HepG2 (cell line): ENCODE measurements around the gene PEAR1. TPM values are rescaled to one million over a fixed set of nuclear protein-coding genes. Genes with fewer than 3 reads are reported as not detected.

Source experiments
- ATAC-seq: fragments of 200-7000 bp; cut with Tn5 transposase; 3 replicates; pipeline ENCODE4 v1.9.1; 2020; ENCODE audit warnings: mild to moderate bottlenecking, moderate library complexity
- BruUV-seq: library from RNA; stranded (reverse); fragments of 400-500 nt; replicated peaks from 2 replicates; lab custom pipeline; 2021; lab: Mats Ljungman, UMichigan
- CTCF ChIA-PET: fragments of 300-600 bp; formaldehyde crosslinking; extraction: SDS; loops from one replicate; lab custom pipeline; 2021; ENCODE audit warnings: low total read pairs, inconsistent platforms, low intra/inter-chr PET ratio; lab: Yijun Ruan, JAX
- POLR2A ChIA-PET: fragments of 350-600 bp; sonication (Branson Sonifier 250); formaldehyde crosslinking; loops from one replicate; lab custom pipeline; 2020; ENCODE audit warnings: antibody characterized with exemption, inconsistent platforms; lab: Yijun Ruan, JAX
- DNase-seq: peaks from one replicate; pipeline ENCODE4 v3.0.0-alpha.2; 2015; ENCODE audit warnings: low spot score
- FAIRE-seq: peaks from 3 replicates; lab custom pipeline; 2011; peaks lifted over from hg19 to GRCh38; lab: Jason Lieb, UNC
- H2AFZ ChIP-seq: one replicate; pipeline ENCODE4 v1.6.1; 2011; ENCODE audit warnings: low read length, inconsistent platforms
- H3K27ac ChIP-seq: fragments of 300-600 bp; 3 replicates; pipeline ENCODE4 v1.8.0; 2011; ENCODE audit warnings: mixed run types, mild to moderate bottlenecking, mixed read lengths, low read length, inconsistent platforms; ENCODE audit not compliant: insufficient read depth; ENCODE audit errors: extremely low read length
- H3K27me3 ChIP-seq, 2 experiments: fragments of 200-600 bp in 1 of 2; 2 replicates in 1 of 2; 3 replicates in 1 of 2; pipeline versions ENCODE4 v1.6.0 to v1.8.0; 2011; ENCODE audit warnings: low read length in 2 of 2, mild to moderate bottlenecking in 2 of 2, moderate library complexity in 2 of 2, inconsistent platforms in 1 of 2; ENCODE audit not compliant: insufficient read depth in 2 of 2, control insufficient read depth in 1 of 2
- H3K36me3 ChIP-seq, 2 experiments: fragments of 200-600 bp in 1 of 2; replicated peaks in 1 of 2; 2 replicates in 1 of 2; 3 replicates in 1 of 2; pipeline versions ENCODE4 v1.5.1 to v1.8.0; 2011; ENCODE audit warnings: low read length in 2 of 2, inconsistent platforms in 1 of 2; ENCODE audit not compliant: insufficient read depth in 2 of 2, control insufficient read depth in 1 of 2
- H3K4me1 ChIP-seq: 2 replicates; pipeline ENCODE4 v1.5.1; 2012; ENCODE audit warnings: low read length, inconsistent platforms; ENCODE audit not compliant: insufficient read depth
- H3K4me2 ChIP-seq: 2 replicates; pipeline ENCODE4 v1.6.0; 2011; ENCODE audit warnings: low read depth, low read length, inconsistent platforms
- H3K4me3 ChIP-seq, 3 experiments: fragments of 200-600 bp in 1 of 3; sonication (generic), shearing (Covaris generic) in 1 of 3; replicated peaks in 1 of 3; 2 replicates each; pipeline ENCODE4 v1.5.1; 2011 to 2016; ENCODE audit warnings: low read length in 3 of 3, inconsistent platforms in 2 of 3, low read depth in 2 of 3, mild to moderate bottlenecking in 2 of 3, control low read depth in 1 of 3, mixed read lengths in 1 of 3; ENCODE audit not compliant: insufficient read depth in 1 of 3
- H3K79me2 ChIP-seq: one replicate; pipeline ENCODE4 v1.6.1; 2011; ENCODE audit warnings: low read length, inconsistent platforms; ENCODE audit not compliant: insufficient read depth
- H3K9ac ChIP-seq: 2 replicates; pipeline ENCODE4 v1.6.0; 2011; ENCODE audit warnings: mild to moderate bottlenecking, low read depth, low read length, inconsistent platforms; ENCODE audit not compliant: insufficient read depth
- H3K9me3 ChIP-seq: 2 replicates; pipeline ENCODE4 v1.5.1; 2012; ENCODE audit warnings: mild to moderate bottlenecking, low read length
- H4K20me1 ChIP-seq: 2 replicates; pipeline ENCODE4 v1.6.0; 2011; ENCODE audit warnings: inconsistent platforms, mild to moderate bottlenecking, low read length, moderate library complexity; ENCODE audit not compliant: insufficient read depth
- ELF3 ChIP-seq: IDR thresholded peaks from 2 replicates; pipeline ENCODE4 v1.6.1; 2016; ENCODE audit warnings: missing genetic modification reagents, missing compliant biosample characterization
- GPBP1L1 ChIP-seq: sonication (generic); formaldehyde crosslinking; IDR thresholded peaks from 2 replicates; pipeline ENCODE4 v1.5.0; 2020; ENCODE audit warnings: mild to moderate bottlenecking, missing genetic modification reagents
- HBP1 ChIP-seq: IDR thresholded peaks from 2 replicates; pipeline ENCODE4 v1.6.1; 2016; ENCODE audit warnings: low read depth, control low read depth
- MTF2 ChIP-seq: sonication (generic); formaldehyde crosslinking; IDR thresholded peaks from 2 replicates; pipeline ENCODE4 v1.5.0; 2020; ENCODE audit warnings: missing genetic modification reagents, borderline replicate concordance
- RBM39 ChIP-seq: fragments of 200-400 bp; formaldehyde crosslinking; IDR thresholded peaks from one replicate; pipeline ENCODE4 v1.6.1; 2018; ENCODE audit warnings: antibody characterized with exemption, mild to moderate bottlenecking, low read depth, low read length; ENCODE audit not compliant: poor library complexity, severe bottlenecking
- RCOR2 ChIP-seq: IDR thresholded peaks from 2 replicates; pipeline ENCODE4 v1.6.1; 2016; ENCODE audit warnings: missing biosample characterization, missing genetic modification reagents
- SPEN ChIP-seq: sonication (generic); formaldehyde crosslinking; IDR thresholded peaks from 2 replicates; pipeline ENCODE4 v1.5.1; 2020; ENCODE audit warnings: low read depth, mild to moderate bottlenecking, missing genetic modification reagents
- ZBTB7B ChIP-seq: sonication (generic); formaldehyde crosslinking; IDR thresholded peaks from 2 replicates; pipeline ENCODE4 v1.4.0; 2020; ENCODE audit warnings: missing genetic modification reagents
- ZFX ChIP-seq: sonication (generic); formaldehyde crosslinking; IDR thresholded peaks from 2 replicates; pipeline ENCODE4 v1.4.0; 2020; ENCODE audit warnings: mild to moderate bottlenecking, low read depth, missing genetic modification reagents, moderate library complexity
- ZNF34 ChIP-seq: sonication (generic); formaldehyde crosslinking; IDR thresholded peaks from 2 replicates; pipeline ENCODE4 v1.4.0; 2020; ENCODE audit warnings: mild to moderate bottlenecking, missing genetic modification reagents, borderline replicate concordance
- ZNF713 ChIP-seq: sonication (generic); formaldehyde crosslinking; IDR thresholded peaks from 2 replicates; pipeline ENCODE4 v1.4.0; 2020; ENCODE audit warnings: mild to moderate bottlenecking, missing genetic modification reagents
- WGBS: methylation state at CpG from one replicate; pipeline ENCODE4 v1.1.6; 2017; ENCODE audit warnings: low lambda C conversion rate; 5-methylcytosine and 5-hydroxymethylcytosine counted together
- in situ Hi-C: cut with HindIII; loops from 2 replicates; pipeline ENCODE4 v1.10.0; 2017; ENCODE audit warnings: low pct_unique_long_range_greater_than_20kb; ENCODE audit not compliant: extremely low pct_ligation_motif_present
- intact Hi-C: fragments of 100-400 bp; cut with micrococcal nuclease; formaldehyde crosslinking; loops from one replicate; pipeline ENCODE4 v1.10.0; 2022; ENCODE audit not compliant: unreplicated experiment
- polyA plus RNA-seq, 8 experiments: library from polyadenylated mRNA; depleted of rRNA in 3 of 8; stranded (reverse) in 7 of 8; unstranded in 1 of 8; fragments of >200 nt; fragmentation: Illumina TruSeq in 4 of 8; extraction: Trizol in 4 of 8; gene quantifications; 2 replicates each; pipeline versions ENCODE4 v1.2.1 to v1.2.3, GENCODE V29; 2011 to 2016; ENCODE audit warnings: low read depth in 4 of 8, missing spikeins in 1 of 8, mixed read lengths in 1 of 8; ENCODE audit not compliant: insufficient read depth in 1 of 8
- total RNA-seq, 5 experiments: library from RNA; depleted of rRNA; stranded (reverse); fragments of >200 nt; fragmentation: Illumina TruSeq; extraction: Trizol; gene quantifications; 2 replicates each; pipeline ENCODE4 v1.2.3, GENCODE V29; 2016; ENCODE audit warnings: low read depth in 1 of 5
- TF ChIP-seq, protein P1 (sequence below): sonication (generic); formaldehyde crosslinking; IDR thresholded peaks from 2 replicates; pipeline ENCODE4 v1.4.0; 2020; ENCODE audit warnings: mild to moderate bottlenecking, missing genetic modification reagents

PEAR1 gene
- total and polyA plus RNA-seq, 2 of the 13 experiments (the other 11 are each of a cell fraction or from before 2014, with no cell fraction given), result 0.27 to 0.41 TPM

DNA sequence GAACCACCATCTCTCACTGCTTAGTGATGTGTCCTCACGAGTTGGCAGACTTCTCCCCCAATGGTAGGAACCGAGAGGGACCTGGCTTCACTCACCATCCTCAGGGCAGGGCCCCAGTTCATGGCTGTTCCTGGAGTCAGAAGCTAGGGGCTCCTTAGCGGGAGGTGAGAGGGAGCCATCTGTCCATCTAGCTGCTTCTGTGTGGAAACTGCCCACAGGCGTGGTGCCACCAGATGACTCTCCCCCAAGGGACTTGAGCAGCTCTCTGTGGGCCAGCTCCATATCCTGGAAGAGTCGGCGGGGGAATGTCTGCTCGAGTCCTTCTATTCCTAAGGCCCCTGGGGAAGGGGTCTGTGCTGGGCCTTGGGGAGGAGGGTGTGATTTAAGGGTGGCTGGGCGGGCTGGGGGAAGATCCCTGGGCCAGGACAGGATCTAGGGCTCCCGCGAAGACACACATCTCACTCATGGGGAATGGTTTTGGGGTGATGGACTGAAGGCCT, 43.3 kb downstream of the PEAR1 start:
- DNase-seq (no peak), ATAC-seq (no peak), FAIRE-seq (no peak)
- H3K9ac ChIP-seq, result no peak overlapping the region
- H3K79me2 ChIP-seq, result no peaks in the 10 kb centered on the region
- ChIA-PET CTCF (no interaction called here), POLR2A (no interaction called here)
- BruUV-seq, result no TSS peak
- H3K27me3 ChIP-seq, result no peaks in the 10 kb centered on the region
- no peak overlapping the region for H3K4me2 ChIP-seq
- TF ChIP-seq ZBTB7B (no peak), MTF2 (no peak), RCOR2 (CRISPR knock-in tag) (no peak), ELF3 (CRISPR knock-in tag) (no peak), RBM39 (no peak), SPEN (CRISPR knock-in tag) (no peak), ZFX (CRISPR knock-in tag) (no peak), ZNF34 (CRISPR knock-in tag) (no peak), GPBP1L1 (CRISPR knock-in tag) (no peak), ZNF713 (CRISPR knock-in tag) (no peak), HBP1 (CRISPR knock-in tag) (no peak)
- TF ChIP-seq, protein P1, sequence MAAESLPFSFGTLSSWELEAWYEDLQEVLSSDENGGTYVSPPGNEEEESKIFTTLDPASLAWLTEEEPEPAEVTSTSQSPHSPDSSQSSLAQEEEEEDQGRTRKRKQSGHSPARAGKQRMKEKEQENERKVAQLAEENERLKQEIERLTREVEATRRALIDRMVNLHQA (CRISPR knock-in tag), result no peak
- peaks cover 9 to 22% of the 10 kb centered on the region in 2 experiments; a peak in 3 of 5 replicates for H3K36me3 ChIP-seq
- intact Hi-C loops, result no loop called here
- no peak overlapping the region for H3K27ac ChIP-seq
- in situ Hi-C loops, result no loop called here
- H3K9me3 ChIP-seq, result no peaks in the 10 kb centered on the region
- peaks cover 3% of the 10 kb centered on the region for H3K4me1 ChIP-seq
- H4K20me1 ChIP-seq, result no peaks in the 10 kb centered on the region
- 96% methylated on average over 8 of the region's 10 CpGs for WGBS
- no peak overlapping the region for H2AFZ ChIP-seq
- no peak overlapping the region for H3K4me3 ChIP-seq
